GM19455 (cell line): ENCODE results near the gene GRB2.

ENCODE experiments used
- ATAC-seq: cut with Tn5 transposase; IDR thresholded peaks from one replicate; pipeline ENCODE4 v1.9.1; 2021; ENCODE audit not compliant: unreplicated experiment

The GRB2 gene

GRCh38 chr17:75414488-75414887 is 9.0 kb upstream of the GRB2 start:
- ATAC-seq = no peak

GRCh38 chr17:75412455-75413317 is 7.2 kb upstream of the GRB2 start:
- ATAC-seq = no peak

GRCh38 chr17:75411328-75412067 is 6.0 kb upstream of the GRB2 start:
- no peak for ATAC-seq

- no peak for ATAC-seq
These were observed 4.7 kb upstream of the GRB2 start for GRCh38 chr17:75410141-75410540.

GRCh38 chr17:75407655-75408352 is 2.3 kb upstream of the GRB2 start:
- ATAC-seq = no peak

GRCh38 chr17:75406222-75406615 is 741 bp upstream of the GRB2 start:
- no peak for ATAC-seq

GRCh38 chr17:75404731-75405364 is 630 bp downstream of the GRB2 start:
- ATAC-seq = peak; percentile 23

- ATAC-seq = no peak
These were observed 1.2 kb downstream of the GRB2 start for GRCh38 chr17:75404223-75404730.

- no peak for ATAC-seq
These were observed 2.3 kb downstream of the GRB2 start for GRCh38 chr17:75403131-75403530.

- ATAC-seq = no peak
These were observed 3.5 kb downstream of the GRB2 start for GRCh38 chr17:75402026-75402425.

GRCh38 chr17:75400326-75400939 is 5.0 kb downstream of the GRB2 start:
- ATAC-seq = no peak

GRCh38 chr17:75398279-75398678 is 7.2 kb downstream of the GRB2 start:
- no peak for ATAC-seq

GRCh38 chr17:75397217-75397616 is 8.3 kb downstream of the GRB2 start:
- no peak for ATAC-seq

GRCh38 chr17:75396796-75397195 is 8.7 kb downstream of the GRB2 start:
- ATAC-seq = no peak

GRCh38 chr17:75396025-75396424 is 9.5 kb downstream of the GRB2 start:
- ATAC-seq = no peak

GRCh38 chr17:75394332-75394918 is 11.1 kb downstream of the GRB2 start:
- ATAC-seq = peak; percentile 35

- peak; percentile 60 for ATAC-seq
These were observed 11.8 kb downstream of the GRB2 start for GRCh38 chr17:75393523-75394331.

- no peak for ATAC-seq
These were observed 12.9 kb downstream of the GRB2 start for GRCh38 chr17:75392559-75392958.

- no peak for ATAC-seq
These were observed 14.5 kb downstream of the GRB2 start for GRCh38 chr17:75390982-75391381.
